ENCODE data around the gene ADGB. TPM values are rescaled to one million over a fixed set of nuclear protein-coding genes. Genes with fewer than 3 reads are reported as not detected.

Gene ADGB
- polyA plus RNA-seq, 1 donor (not counting 4 experiments of a cell fraction or from before 2014, with no cell fraction given) = not detected

- no peaks in the 10 kb centered on the region for H3K27me3 ChIP-seq (ENCODE audit: control insufficient read depth, extremely low read depth, insufficient read depth, low read length)
- H4K20me1 ChIP-seq (ENCODE audit: control insufficient read depth, extremely low read depth, insufficient read depth, low read length) = no peaks in the 10 kb centered on the region
- H3K36me3 ChIP-seq (ENCODE audit: control insufficient read depth in 2 of 2, extremely low read depth in 1 of 2, insufficient read depth in 2 of 2, low read length in 2 of 2) = no peaks in the 10 kb centered on the region
- DNase-seq (ENCODE audit: low read depth, low spot score) = no peak
- H3K4me3 ChIP-seq (ENCODE audit: control insufficient read depth in 2 of 3, extremely low read depth in 1 of 3, insufficient read depth in 2 of 3, low read depth in 1 of 3, low read length in 3 of 3) = no peak overlapping the region
- H3K9me3 ChIP-seq (ENCODE audit: control insufficient read depth, low read depth, low read length) = no peaks in the 10 kb centered on the region
- no peak for FAIRE-seq
- no peaks in the 10 kb centered on the region for H3K4me1 ChIP-seq (ENCODE audit: control insufficient read depth, extremely low read depth, insufficient read depth, low read length)
- no peak overlapping the region for H2AFZ ChIP-seq (ENCODE audit: control insufficient read depth, low read length)
- no peaks in the 10 kb centered on the region for H3K9me1 ChIP-seq (ENCODE audit: control insufficient read depth, extremely low read depth, insufficient read depth, low read length)
- no peak overlapping the region for H3K27ac ChIP-seq (ENCODE audit: control insufficient read depth, insufficient read depth, low read length)
- H3K4me2 ChIP-seq (ENCODE audit: control insufficient read depth, extremely low read depth, insufficient read depth, low read depth, low read length) = no peak overlapping the region
- dilution Hi-C loops (cut with MboI; ENCODE audit: extremely low pct_ligation_motif_present, low sequenced_read_pairs) = no loop called here
- no peak for TF ChIP-seq EZH2 (IDR thresholded peaks at IDR 0.05; ENCODE audit: low read length)
- H3K9ac ChIP-seq (ENCODE audit: control insufficient read depth, extremely low read depth, insufficient read depth, low read length) = no peak overlapping the region
- H3K79me2 ChIP-seq (ENCODE audit: control insufficient read depth, insufficient read depth, low read length) = no peaks in the 10 kb centered on the region
Measured at GRCh38 chr6:146590492-146590891, 8.3 kb upstream of the ADGB start.

GRCh38 chr6:146592451-146592850, 6.3 kb upstream of the ADGB start:
- H3K4me1 ChIP-seq (ENCODE audit: control insufficient read depth, extremely low read depth, insufficient read depth, low read length) = peaks cover 6% of the 10 kb centered on the region
- H3K27me3 ChIP-seq (ENCODE audit: control insufficient read depth, extremely low read depth, insufficient read depth, low read length) = no peaks in the 10 kb centered on the region
- no peak overlapping the region for H3K4me3 ChIP-seq (ENCODE audit: control insufficient read depth in 2 of 3, extremely low read depth in 1 of 3, insufficient read depth in 2 of 3, low read depth in 1 of 3, low read length in 3 of 3)
- H3K27ac ChIP-seq (ENCODE audit: control insufficient read depth, insufficient read depth, low read length) = no peak overlapping the region
- H2AFZ ChIP-seq (ENCODE audit: control insufficient read depth, low read length) = no peak overlapping the region
- no peaks in the 10 kb centered on the region for H4K20me1 ChIP-seq (ENCODE audit: control insufficient read depth, extremely low read depth, insufficient read depth, low read length)
- H3K9ac ChIP-seq (ENCODE audit: control insufficient read depth, extremely low read depth, insufficient read depth, low read length) = no peak overlapping the region
- H3K4me2 ChIP-seq (ENCODE audit: control insufficient read depth, extremely low read depth, insufficient read depth, low read depth, low read length) = no peak overlapping the region
- FAIRE-seq = no peak
- no peaks in the 10 kb centered on the region for H3K36me3 ChIP-seq (ENCODE audit: control insufficient read depth in 2 of 2, extremely low read depth in 1 of 2, insufficient read depth in 2 of 2, low read length in 2 of 2)
- no peaks in the 10 kb centered on the region for H3K79me2 ChIP-seq (ENCODE audit: control insufficient read depth, insufficient read depth, low read length)
- dilution Hi-C loops (cut with MboI; ENCODE audit: extremely low pct_ligation_motif_present, low sequenced_read_pairs) = no loop called here
- H3K9me1 ChIP-seq (ENCODE audit: control insufficient read depth, extremely low read depth, insufficient read depth, low read length) = no peaks in the 10 kb centered on the region
- TF ChIP-seq CTCF (optimal IDR thresholded peaks at IDR 0.05 in 1 of 3, IDR thresholded peaks at IDR 0.05 in 1 of 3, conservative IDR thresholded peaks at IDR 0.05 in 1 of 3; ENCODE audit: extremely low read depth in 1 of 3, insufficient read depth in 2 of 3, low read length in 3 of 3) = no peak
- no peak for TF ChIP-seq EZH2 (IDR thresholded peaks at IDR 0.05; ENCODE audit: low read length)
- H3K9me3 ChIP-seq (ENCODE audit: control insufficient read depth, low read depth, low read length) = no peaks in the 10 kb centered on the region
- no peak for DNase-seq (ENCODE audit: low read depth, low spot score)

- Histone ChIP-seq H3K4me3 (ENCODE audit: control insufficient read depth in 2 of 3, extremely low read depth in 1 of 3, insufficient read depth in 2 of 3, low read depth in 1 of 3, low read length in 3 of 3) (no peak overlapping the region), H3K4me2 (ENCODE audit: control insufficient read depth, extremely low read depth, insufficient read depth, low read depth, low read length) (no peak overlapping the region), H3K9ac (ENCODE audit: control insufficient read depth, extremely low read depth, insufficient read depth, low read length) (no peak overlapping the region), H3K9me1 (ENCODE audit: control insufficient read depth, extremely low read depth, insufficient read depth, low read length) (no peaks in the 10 kb centered on the region), H3K9me3 (ENCODE audit: control insufficient read depth, low read depth, low read length) (no peaks in the 10 kb centered on the region), H3K27me3 (ENCODE audit: control insufficient read depth, extremely low read depth, insufficient read depth, low read length) (no peaks in the 10 kb centered on the region), H4K20me1 (ENCODE audit: control insufficient read depth, extremely low read depth, insufficient read depth, low read length) (no peaks in the 10 kb centered on the region), H3K27ac (ENCODE audit: control insufficient read depth, insufficient read depth, low read length) (no peak overlapping the region), H3K4me1 (ENCODE audit: control insufficient read depth, extremely low read depth, insufficient read depth, low read length) (peaks cover 12% of the 10 kb centered on the region), H3K79me2 (ENCODE audit: control insufficient read depth, insufficient read depth, low read length) (no peaks in the 10 kb centered on the region), H2AFZ (ENCODE audit: control insufficient read depth, low read length) (peak overlapping the region; percentile 38), H3K36me3 (ENCODE audit: control insufficient read depth in 2 of 2, extremely low read depth in 1 of 2, insufficient read depth in 2 of 2, low read length in 2 of 2) (no peaks in the 10 kb centered on the region)
- FAIRE-seq (no peak), DNase-seq (ENCODE audit: low read depth, low spot score) (no peak)
- dilution Hi-C loops (cut with MboI; ENCODE audit: extremely low pct_ligation_motif_present, low sequenced_read_pairs) = no loop called here
- no peak for TF ChIP-seq CTCF (optimal IDR thresholded peaks at IDR 0.05 in 1 of 3, IDR thresholded peaks at IDR 0.05 in 1 of 3, conservative IDR thresholded peaks at IDR 0.05 in 1 of 3; ENCODE audit: extremely low read depth in 1 of 3, insufficient read depth in 2 of 3, low read length in 3 of 3)
- TF ChIP-seq EZH2 (IDR thresholded peaks at IDR 0.05; ENCODE audit: low read length) = no peak
Measured at GRCh38 chr6:146593986-146594385, 4.8 kb upstream of the ADGB start.

All from keratinocyte (primary cell).